HFFc6 (cell line): ENCODE results near the gene RAMP2. TPM values are rescaled to one million over a fixed set of nuclear protein-coding genes. Genes with fewer than 3 reads are reported as not detected.
A peak's percentile ranks its signal among the peaks of the same experiment; 100 is the strongest.

Source experiments
- DNase-seq: peaks from one replicate; pipeline ENCODE4 v3.0.0-alpha.2; 2018
- H3K27ac Mint-ChIP-seq: 2 replicates; pipeline ENCODE4 v1.8.0; 2020; ENCODE audit warnings: mild to moderate bottlenecking, mixed read lengths
- H3K27me3 Mint-ChIP-seq: 2 replicates; pipeline ENCODE4 v1.8.0; 2021; ENCODE audit warnings: mild to moderate bottlenecking, moderate library complexity, mixed read lengths; ENCODE audit not compliant: insufficient read depth
- H3K36me3 Mint-ChIP-seq: 2 replicates; pipeline ENCODE4 v1.8.0; 2021; ENCODE audit warnings: low read depth, mixed read lengths
- H3K4me1 Mint-ChIP-seq: 2 replicates; pipeline ENCODE4 v1.8.0; 2020; ENCODE audit warnings: low read depth, mixed read lengths
- H3K4me3 Mint-ChIP-seq: 2 replicates; pipeline ENCODE4 v1.8.0; 2020; ENCODE audit warnings: mild to moderate bottlenecking, moderate library complexity, mixed read lengths
- H3K9me3 Mint-ChIP-seq: 2 replicates; pipeline ENCODE4 v1.8.0; 2020; ENCODE audit warnings: mild to moderate bottlenecking, mixed read lengths
- total RNA-seq, 6 experiments: library from RNA; stranded (reverse); fragmentation: NEBNext Ultra II Directional; extraction: Animal tissue kit (Norgen Biotek cat#: 25700); gene quantifications; 2 replicates in 1 of 6; 3 replicates in 5 of 6; pipeline ENCODE4 v1.2.3, GENCODE V29; 2021
- TF ChIP-seq, protein P1 (sequence below): fragments of 200-600 bp; sonication (generic); IDR thresholded peaks from 2 replicates; pipeline ENCODE4 v1.5.0; 2021; ENCODE audit warnings: antibody characterized with exemption, mild to moderate bottlenecking

RAMP2 gene
- total RNA-seq, 6 experiments from 2014 or later: 0.40 to 1.3 (median 0.80) TPM

DNA sequence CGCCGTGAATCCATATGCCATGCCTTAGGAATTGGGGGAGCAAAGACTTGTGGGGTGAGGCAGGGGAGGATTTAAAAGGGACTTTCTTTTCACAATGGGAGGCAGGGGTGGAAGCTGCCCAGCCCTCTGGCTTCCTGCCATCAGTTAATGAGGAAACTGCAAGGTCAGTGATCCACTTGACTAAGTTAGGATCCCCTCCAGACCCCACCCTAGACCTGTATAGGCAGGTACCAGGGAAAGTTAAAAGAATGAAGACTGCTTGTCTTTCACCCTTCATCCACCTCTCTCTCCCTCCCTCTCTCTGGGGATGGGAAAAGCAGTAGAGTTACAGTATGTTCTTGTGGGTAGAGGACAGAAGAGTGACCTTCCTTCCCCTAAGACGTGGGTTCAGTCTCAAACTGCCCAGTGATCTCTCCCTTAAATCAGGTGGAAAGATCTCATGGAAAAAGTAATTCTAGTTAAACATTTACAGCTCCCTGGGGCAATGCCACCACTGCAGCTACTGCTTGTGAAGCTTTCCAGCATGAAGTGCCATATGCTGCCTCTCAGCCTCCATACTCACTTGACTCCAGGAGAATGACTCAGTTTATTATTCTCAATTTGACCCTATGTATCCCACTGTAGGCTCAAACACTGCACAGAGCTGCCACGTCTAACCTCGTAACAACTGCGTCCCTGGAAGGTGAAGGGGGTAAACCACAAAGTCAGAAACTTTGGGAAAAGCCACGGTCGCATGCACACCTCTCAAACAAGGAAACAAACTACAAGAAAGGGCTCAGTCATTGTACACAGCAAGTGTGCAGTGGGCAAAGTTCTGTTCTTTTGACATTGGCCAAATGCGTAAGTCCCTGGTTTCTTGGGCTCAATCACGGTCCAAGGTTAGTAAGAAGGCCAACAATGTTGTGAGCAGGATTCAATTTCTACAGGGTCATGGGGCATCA, 36.3 kb downstream of the RAMP2 start:
- TF ChIP-seq, protein P1, sequence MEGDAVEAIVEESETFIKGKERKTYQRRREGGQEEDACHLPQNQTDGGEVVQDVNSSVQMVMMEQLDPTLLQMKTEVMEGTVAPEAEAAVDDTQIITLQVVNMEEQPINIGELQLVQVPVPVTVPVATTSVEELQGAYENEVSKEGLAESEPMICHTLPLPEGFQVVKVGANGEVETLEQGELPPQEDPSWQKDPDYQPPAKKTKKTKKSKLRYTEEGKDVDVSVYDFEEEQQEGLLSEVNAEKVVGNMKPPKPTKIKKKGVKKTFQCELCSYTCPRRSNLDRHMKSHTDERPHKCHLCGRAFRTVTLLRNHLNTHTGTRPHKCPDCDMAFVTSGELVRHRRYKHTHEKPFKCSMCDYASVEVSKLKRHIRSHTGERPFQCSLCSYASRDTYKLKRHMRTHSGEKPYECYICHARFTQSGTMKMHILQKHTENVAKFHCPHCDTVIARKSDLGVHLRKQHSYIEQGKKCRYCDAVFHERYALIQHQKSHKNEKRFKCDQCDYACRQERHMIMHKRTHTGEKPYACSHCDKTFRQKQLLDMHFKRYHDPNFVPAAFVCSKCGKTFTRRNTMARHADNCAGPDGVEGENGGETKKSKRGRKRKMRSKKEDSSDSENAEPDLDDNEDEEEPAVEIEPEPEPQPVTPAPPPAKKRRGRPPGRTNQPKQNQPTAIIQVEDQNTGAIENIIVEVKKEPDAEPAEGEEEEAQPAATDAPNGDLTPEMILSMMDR: no peak
- Mint-ChIP-seq H3K4me3 (peak overlapping the region; percentile 94), H3K9me3 (peaks cover 4% of the 10 kb centered on the region), H3K27me3 (peaks cover 10% of the 10 kb centered on the region), H3K4me1 (peaks cover 23% of the 10 kb centered on the region), H3K27ac (peak overlapping the region; percentile 71), H3K36me3 (peaks cover 15% of the 10 kb centered on the region)
- no peak for DNase-seq

DNA sequence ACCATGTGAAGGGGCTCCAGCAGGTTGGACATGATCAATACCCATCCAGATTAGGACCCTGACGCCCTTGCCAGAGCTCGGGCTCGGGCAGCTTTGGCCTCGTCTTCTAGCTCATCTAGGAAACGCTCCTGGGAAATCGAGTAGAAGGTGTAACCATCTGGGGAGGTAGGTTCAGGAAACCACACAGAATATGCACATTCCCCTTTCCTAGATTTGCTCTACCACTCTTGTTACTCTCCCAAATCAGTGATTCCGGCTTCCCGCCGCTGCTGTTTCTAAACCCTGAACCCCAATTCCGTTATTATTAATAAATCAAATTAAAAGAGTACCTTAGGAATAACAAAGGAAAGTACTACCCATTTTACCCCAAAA, 37.0 kb downstream of the RAMP2 start:
- TF ChIP-seq, protein P1: no peak
- H3K36me3 Mint-ChIP-seq: peaks cover 11% of the 10 kb centered on the region
- peaks cover 10% of the 10 kb centered on the region for H3K27me3 Mint-ChIP-seq
- H3K27ac Mint-ChIP-seq: peak overlapping the region; percentile 71
- peaks cover 4% of the 10 kb centered on the region for H3K9me3 Mint-ChIP-seq
- H3K4me1 Mint-ChIP-seq: peaks cover 23% of the 10 kb centered on the region
- peak overlapping the region; percentile 94 for H3K4me3 Mint-ChIP-seq
- no peak for DNase-seq

- Mint-ChIP-seq H3K27me3 (peaks cover 10% of the 10 kb centered on the region), H3K4me3 (peak within 1 kb of the TSS; percentile 94), H3K36me3 (peaks cover 11% of the 10 kb centered on the region), H3K9me3 (peaks cover 4% of the 10 kb centered on the region), H3K4me1 (peaks cover 23% of the 10 kb centered on the region), H3K27ac (peak within 1 kb of the TSS; percentile 71)
- TF ChIP-seq, protein P1: peak; percentile 37; the same call in 1 of the 2 replicates
- peak; percentile 79 for DNase-seq
Measured at GRCh38 chr17:42798383-42799380, 37.7 kb downstream of the RAMP2 start, which contains the start of the genes CNTD1 and COA3. CNTD1 (plus strand) TSS chr17:42798861; CDS start chr17:42799068, 207 bp downstream. COA3 (minus strand) TSS chr17:42798704; CDS start chr17:42798681, 23 bp downstream.

GRCh38 chr17:42803074-42803883, 42.3 kb downstream of the RAMP2 start:
- Mint-ChIP-seq H3K27ac (no peak overlapping the region), H3K27me3 (peaks cover 10% of the 10 kb centered on the region), H3K4me3 (no peak overlapping the region), H3K36me3 (peaks cover 10% of the 10 kb centered on the region), H3K9me3 (peaks cover 4% of the 10 kb centered on the region), H3K4me1 (peaks cover 7% of the 10 kb centered on the region)
- no peak for DNase-seq
- TF ChIP-seq, protein P1: no peak
